ENCODE data around the gene MUC5B.
"Not testable (repeated sequence)": the region's sequence is repeated elsewhere in the genome, so short reads cannot be mapped to it uniquely, and the experiment has no call there.

Gene MUC5B

DNA sequence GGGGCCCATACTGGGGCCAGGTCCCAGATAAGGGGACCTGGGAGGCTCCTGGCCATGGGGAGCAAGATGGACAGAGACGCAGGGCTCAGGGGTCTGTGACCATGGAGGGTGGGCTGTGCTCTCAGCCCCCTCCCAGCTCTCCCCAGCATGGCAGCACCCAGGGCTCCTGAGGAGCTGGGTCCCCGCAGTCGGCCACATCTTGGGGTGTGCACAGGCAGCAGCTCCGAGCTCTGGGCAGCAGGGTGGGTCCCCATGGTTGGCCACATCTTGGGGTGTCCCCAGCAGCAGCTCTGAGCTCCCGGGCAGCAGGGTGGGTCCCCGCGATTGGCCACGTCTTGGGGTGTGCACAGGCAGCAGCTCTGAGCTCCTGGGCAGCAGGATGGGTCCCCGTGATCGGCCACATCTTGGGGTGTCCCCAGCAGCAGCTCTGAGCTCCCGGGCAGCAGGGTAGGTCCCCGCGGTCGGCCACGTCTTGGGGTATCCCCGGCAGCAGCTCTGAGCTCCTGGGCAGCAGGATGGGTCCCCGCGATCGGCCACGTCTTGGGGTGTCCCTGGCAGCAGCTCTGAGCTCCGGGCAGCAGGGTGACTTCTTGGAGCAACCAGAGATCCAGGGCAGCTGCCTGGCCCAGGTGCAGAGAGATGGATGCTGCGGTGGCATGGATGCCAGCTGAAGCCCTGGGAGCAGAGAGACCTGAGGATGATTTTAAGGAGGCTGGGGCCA lies 18.3 kb upstream of the MUC5B start:
- no peak for DNase-seq

DNA sequence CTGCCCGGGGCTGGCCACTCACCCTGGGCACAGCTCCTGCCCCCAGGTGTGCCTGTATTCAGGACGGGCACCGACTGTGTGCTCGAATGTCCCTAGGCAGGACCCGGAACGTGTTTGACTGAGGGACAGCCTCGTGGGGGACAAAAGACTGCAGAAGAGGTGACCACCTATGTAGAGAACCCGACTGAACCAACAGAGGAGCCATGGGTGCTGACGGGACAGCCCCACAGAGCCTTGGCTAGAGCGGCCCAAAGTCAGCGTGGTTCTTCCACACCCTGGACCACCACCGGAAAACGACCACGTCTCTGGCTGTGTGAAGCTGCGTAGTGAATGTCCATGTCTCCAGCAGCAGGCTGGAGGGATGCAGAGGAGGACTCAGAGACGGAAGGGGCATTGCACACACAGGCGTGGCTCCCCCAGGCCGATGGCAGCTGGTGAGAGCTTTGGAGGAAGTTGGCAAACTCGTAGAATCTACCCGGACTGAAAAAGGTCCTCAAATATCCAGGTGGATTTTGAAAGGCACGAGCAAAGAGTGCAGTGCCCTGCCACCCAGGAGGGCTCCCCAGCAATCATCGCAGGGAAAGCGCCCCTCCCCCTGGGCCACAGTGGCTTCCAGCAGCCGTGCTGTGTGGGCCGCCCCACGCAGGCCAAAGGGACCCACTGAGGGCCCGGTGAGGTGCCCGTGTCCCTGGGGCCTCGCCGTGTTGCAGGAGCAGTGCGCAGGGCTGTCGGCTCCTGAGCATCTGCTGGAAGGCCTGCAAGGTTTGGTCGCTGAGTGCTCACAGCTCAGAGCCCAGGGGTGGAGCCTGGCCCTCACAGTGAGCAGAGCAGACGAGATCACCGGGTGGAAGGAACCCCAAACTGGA lies 17.5 kb upstream of the MUC5B start:
- DNase-seq: no peak

DNA sequence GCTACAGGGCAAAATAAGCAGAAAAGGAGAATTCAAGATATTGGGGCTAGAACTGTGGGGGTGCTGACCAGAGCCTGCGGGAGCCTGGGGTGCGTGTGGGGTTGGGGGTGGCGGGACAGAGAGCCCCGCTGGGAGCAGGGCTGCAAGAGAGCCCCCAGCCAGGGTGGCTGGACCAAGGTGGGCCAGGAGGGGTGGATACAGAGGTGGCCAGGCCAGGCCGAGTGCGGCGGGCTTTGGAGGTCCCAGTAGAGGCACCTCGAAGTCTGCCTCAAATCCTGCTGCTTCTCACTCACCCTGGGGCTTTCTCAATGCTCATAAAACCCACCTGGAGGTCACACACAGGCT lies 16.9 kb upstream of the MUC5B start:
- no peak for DNase-seq

DNA sequence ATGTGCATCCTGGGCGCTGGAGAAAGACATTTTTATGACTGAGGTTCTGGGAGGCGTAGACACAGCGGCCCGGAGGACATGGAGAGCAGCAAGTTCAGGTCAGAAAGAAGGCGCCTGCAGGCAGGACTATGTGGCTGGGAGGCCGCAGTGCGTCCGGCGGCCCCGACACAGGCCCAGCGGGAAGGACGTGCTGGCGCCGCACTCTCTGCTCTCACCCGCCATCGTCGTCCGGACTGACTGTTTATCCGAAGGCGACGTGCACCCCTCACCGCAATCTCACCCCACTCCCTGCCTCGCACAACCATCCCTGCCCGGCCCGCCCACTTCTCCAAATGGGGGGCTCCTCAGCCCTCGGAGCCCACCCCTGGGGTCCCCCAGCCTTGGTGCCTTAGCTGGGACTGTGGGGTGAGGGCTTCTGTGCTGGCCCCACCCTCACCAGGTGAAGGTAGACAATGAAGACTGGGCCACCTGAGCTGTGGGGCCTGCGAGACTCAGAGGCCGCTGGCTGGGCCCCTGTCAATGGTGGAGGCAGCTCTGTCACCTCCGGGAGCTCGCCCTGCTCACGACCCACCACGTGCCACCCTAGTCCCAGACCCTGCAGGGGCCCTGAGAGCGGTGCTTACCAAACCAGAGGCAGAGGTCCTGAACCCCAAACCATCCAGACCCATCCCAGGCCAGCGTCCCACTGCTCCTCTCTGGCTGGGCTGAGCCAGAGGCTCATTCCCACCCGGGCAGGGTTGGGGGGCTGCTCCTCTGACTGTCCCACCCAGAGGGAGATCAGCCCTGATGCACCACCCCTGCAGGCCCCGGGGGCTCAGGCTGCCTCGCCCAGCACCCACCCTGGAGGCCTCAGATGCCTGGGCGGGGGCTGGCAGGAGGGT lies 16.2 kb upstream of the MUC5B start:
- no peak for DNase-seq

DNA sequence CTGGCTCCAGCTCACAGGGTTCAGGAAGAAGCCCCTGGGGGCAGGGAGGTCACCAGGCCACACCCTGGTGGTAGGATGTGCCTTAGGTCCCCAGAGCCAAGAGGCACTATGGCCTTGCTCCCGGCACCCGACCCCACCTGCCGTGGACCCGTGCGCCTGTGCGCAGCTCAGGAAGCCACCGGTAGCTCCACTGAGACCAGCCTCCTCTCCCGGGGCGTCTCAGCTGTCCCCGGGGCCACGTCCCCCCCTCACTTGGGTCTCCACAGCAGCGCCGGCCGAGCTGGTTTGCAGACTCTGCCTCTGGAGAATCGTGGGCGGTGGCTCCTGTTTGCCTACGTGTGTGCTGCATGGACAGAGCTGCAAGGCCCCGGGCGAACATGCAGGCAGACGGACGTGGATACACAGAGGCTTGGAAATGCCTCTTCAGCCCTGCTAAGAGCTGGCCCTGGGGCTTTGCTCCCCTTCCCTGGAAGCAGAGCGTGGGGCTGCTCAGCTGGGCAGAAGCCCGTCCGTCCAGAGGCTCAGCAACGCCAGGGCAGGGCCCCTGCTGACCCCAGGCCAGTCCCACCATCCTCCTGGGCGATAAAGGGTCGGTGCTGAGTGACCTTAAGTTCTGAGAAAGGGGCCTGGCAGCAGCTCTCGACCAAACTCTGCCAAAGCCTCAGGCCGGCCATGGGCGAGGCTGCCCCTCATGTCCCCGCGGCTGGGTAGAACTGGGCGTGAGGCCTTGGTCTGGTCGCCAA lies 15.3 kb upstream of the MUC5B start:
- DNase-seq: no peak

DNA sequence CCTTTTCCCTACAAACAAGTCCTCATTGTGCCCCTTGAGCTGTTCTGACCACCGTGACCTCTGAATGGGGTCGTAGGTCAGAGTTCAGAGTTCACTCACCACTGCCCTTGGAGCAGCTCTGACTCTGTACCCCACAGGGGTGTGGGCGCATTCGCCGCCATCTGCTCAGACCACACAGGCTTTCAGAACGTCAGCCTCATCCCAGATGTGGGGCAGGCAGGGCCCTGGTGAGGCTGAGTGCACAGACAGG lies 14.8 kb upstream of the MUC5B start:
- no peak for DNase-seq

DNA sequence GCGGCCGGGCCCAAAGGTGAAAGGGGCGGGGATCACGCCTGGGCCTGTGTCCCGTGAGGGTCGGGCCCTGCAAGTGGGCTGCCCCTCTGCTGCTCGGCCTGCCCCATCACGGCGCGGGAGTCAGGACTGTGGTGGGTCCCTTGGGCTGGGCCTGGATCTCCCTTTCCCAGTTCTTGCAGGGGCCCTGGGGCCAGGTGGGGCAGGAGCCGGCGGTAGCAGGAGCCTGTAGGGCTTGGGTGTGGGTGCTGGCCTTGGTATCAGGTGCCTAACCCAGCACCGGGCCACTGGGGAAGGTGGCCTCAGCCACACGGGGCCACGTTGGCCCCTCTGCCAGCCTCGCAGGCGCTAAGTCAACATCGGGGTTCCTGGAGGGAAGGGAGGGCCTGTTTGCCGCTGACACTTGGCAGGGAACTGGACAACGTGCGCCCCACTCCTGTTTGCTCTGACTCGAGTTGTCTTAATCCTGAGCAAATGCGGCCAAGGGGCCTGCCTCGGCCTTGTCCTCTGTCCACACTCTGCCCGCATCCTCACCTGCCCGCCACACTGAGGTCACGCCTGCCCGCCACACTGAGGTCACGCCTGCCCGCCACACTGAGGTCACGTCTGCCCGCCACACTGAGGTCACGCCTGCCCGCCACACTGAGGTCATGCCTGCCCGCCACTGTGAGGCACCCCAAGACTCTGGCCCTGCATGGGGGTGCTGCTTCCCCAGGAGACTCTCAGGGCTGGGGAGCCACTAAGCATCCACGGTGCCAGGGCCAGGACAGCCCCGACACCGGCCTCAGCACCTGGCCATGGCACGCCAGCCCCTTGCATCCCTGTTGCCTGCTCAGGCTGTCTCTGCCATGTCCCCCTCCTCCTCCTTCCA lies 14.2 kb upstream of the MUC5B start:
- no peak for DNase-seq

DNA sequence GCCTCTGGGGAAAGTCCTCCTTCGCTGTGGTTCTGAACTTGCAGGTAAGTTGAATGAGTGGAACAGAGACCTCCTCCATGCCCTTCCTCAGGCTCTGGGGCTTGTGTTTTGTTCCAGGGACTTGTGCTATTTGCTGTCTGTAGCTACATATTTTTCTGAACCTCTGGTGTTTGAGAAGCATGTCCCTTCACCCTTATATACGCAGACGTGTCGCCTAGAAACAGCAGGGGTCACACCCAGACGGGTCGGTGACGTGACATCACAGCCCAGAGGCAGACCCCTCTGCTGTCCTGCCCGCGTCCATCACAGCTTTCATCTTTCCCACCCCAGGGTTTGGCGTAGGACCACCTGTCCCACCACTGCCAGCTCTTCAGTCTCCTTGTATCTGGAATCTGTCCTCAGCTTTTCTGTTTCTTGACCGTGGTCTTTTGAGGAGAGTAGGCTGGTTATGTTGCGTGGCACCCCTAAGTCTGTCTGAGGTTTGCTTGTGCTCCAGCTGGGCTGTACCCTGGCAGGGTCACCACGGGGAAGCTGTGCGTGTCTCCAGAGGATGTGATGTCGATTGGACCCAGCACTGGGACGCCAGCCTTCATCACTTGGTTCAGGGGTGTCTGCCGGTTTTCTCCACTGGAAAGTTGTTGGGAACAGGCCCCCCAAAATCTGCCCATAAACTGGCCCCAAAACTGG lies 13.4 kb upstream of the MUC5B start:
- DNase-seq: no peak

DNA sequence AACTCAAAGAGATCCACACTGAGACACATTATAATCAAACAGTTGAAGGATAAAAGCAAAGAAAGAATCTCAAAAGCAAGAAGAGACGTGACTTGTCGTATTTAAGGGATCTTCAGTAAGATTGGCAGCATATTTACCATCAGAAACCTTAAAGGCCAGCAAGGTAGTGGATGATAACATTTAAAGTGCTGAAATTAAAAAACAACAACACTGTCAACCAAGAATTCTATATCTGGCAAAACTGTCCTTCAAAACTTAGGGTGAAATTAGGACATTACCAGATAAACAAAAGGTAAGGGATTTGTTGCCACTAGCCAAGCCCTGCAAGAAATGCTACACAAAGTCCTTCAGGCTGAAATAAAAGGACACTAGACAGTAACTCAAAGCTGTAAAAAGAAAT lies 11.0 kb upstream of the MUC5B start:
- DNase-seq: no peak

DNA sequence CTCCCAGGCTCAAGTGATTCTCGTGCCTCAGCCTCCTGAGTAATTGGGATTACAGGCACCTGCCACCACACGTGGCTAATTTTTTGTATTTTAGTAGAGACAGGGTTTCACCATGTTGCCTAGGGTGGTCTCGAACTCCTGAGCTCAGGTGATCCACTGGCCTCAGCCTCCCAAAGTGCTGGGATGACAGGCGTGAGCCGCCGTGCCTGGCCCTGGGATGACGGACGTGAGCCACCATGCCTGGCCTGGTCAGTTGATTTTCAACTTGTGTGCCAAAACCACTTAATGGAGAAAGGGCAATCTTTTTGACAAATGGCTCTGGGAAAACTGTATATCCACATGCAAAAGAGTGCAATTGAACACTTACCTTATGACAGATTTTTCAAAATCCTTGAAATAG lies 7.0 kb upstream of the MUC5B start:
- DNase-seq: not testable (repeated sequence)

DNA sequence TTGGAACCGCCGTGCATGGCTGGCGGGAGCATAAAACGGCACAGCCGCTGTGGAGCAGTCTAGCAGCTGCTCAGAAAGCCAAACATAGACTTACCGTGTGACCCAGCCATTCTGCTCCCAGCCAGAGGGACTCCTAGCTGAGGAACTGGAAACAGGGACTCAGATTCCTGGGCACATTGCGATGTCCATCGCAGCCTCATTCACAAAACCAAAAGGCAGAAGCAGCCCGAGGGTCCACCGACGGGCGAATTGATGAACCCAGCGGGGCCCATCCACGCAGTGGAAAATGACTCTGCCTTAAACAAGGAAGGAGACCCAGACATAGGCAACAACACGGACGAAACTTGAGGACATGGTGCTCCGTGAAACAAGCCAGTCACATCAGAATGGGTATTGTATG lies 5.7 kb upstream of the MUC5B start:
- DNase-seq: no peak

DNA sequence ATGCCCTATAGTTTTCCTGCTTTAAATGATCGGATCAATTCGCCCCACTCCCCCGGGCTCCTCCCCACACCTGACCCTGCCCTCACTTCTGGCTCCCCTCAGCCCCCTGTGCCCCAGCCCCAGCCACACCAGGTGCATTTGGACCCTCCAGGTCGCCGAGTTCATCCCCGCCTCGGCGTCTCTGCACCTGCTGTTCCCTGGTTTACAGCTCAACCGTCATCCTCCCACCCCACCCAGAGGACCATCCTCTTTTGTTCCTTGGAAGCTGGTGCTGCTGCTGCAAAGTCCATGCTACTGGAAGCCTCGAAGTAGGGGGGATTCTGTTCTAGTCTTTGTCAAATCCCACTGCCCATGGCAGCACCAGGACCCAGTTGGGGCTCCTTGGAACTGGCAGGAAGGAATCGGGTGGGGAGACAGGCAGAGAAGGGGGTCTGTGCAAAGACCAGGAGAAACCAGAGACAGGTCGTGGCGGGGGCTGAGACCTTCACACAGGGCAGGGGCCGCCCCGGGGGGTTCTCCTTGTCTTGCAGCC lies 4.5 kb upstream of the MUC5B start:
- DNase-seq: no peak

DNA sequence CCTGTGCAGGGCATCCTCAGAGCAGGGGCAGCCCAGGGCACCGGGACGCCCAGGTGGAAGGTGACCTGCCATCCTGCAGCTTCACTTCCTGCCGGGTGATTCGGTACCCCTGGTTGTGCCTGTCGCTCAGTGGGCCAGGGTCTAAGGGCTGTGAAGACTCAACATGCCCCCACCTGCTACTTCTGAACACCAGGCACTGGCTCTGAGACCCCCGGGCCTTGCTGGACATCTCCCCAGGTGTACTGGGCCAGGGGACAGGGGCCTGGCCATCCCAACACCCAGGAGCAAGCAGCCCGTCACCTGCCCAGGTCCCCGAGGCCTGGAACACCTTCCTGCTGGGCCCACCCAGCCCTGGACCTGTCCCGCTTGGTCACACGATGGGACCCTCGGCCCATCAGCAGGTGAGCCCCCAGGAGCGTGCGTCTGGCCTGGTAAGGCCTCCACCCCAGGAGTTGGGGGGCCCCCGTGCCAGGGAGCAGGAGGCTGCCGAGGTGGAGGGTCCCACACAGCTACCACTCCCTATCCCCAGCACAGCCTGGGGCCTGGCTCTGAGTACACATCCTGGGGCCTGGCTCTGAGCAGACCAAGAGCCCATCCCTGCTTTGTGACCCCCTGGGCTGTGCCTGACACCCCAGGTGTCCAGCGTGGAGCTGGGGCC lies 3.9 kb upstream of the MUC5B start:
- DNase-seq: no peak

DNA sequence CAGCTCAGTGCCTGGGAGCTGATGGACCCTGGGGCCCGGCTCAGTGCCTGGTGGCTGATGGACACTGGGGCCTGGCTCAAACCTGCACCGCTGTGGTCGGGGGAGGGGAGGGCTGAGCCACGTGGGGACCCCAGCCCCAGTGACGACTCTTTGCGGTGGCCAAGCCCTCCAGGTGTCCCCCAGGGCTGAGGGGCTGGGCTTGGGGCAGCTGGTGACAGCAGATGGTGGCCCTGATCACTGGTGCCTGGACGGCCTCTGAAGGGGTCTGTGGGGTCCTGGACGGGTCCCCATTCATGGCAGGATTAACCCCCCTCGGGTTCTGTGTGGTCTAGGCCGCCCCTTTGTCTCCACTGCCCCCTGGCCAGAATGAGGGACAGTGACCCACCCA lies 3.4 kb upstream of the MUC5B start:
- no peak for DNase-seq

DNA sequence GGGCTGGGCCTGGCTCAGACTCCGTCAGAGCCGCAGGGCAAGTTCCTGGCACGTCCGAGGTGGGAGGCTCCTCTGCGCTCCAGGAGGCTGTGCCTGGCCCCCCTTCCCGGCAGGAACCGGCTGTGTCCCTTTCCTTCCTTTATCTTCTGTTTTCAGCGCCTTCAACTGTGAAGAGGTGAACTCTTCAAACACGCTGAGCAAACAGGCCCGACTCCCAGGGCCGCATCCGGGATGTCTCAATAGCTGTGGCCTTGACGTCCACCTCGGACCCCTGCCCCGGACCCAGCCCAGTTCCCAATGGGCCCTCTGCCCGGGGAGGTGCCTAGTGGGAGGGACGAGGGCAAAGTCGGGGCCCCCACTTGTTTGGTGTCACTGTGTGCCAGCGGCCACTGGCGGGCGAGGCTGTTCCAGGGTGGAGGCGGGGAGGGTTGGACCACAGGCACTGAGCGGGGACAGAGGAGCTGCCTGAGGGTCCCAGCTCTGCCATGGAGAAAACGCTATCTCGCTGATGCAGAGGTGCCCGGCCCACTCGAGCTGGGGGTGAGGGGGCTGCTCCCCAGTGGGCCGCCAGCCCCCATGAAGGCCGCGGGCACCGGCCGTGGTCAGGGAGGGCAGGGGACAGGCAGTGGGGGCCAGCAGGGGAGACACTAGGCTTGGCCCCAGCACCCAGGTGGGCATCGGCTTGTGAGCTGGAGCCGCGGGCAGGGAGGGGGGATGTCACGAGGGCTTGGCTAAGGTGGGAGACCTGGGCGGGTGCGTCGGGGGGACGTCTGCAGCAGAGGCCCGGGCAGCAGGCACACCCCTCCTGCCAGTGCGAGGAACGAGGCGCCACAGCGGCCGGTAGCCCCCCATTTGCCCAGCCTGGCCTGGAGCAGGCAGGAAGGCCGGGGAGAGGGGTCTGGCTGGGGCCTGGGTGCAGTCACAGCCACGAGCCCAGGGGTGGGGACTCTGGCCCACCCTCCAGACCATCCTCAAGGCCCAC lies 2.7 kb upstream of the MUC5B start:
- DNase-seq: no peak

DNA sequence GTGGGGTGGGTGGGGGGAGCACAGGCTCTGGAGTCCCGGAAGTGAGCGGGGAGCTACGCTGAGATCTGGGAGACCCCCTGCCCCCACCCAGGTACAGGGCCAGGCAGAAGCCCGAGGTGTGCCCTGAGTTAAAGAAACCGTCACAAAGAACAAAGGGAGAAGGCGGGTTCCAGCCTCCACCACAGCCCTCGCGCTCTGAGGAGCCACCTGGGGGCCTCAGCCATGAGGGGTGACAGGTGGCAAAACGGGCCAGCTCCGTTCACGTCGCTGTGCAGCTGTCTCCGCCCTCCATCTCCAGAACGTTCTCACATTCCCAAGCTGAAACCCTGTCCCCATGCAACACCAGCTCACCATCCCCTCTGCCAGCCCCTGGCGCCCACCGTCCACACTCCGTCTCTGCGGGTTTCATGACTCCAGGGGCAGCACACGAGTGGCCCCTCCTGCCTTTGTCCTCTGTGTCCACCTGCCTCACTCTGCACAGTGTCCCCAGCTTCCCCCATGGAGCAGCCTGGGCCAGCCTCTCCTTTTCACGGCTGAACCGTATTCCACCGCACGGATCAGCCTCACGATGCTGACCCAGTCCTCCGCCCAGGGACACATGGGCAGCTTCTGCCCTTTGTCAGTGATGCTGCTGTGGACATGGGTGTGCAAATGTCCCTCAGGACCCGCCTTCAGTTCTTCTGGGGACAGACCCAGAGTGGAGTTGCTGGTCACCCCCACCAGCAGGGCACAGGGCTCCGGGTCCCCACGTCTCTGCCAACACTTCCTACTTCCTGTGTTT lies 1.7 kb upstream of the MUC5B start:
- peak; percentile 14 for DNase-seq

DNA sequence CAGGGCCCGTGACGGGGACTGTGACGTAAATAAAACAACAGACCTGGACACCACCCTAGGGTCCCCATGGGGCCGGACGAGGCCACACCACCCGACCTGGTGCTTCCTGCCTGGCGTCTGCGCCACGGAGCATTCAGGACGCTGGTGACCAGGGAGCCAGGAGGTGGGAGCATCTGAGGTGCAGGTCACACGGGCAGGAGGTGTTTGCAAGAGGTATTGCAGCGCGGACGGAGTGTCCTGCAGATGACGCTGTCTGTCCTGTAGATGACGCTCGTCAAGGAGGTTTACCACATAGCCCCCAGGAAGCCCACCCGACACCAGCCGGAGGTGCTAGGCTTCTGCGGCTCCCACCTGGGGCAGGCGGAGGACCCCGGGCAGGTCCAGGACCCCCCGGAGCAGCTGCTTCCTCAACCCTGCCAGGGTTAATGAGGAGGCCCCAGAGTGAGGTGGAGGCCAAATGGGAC lies 986 bp upstream of the MUC5B start:
- DNase-seq: no peak

DNA sequence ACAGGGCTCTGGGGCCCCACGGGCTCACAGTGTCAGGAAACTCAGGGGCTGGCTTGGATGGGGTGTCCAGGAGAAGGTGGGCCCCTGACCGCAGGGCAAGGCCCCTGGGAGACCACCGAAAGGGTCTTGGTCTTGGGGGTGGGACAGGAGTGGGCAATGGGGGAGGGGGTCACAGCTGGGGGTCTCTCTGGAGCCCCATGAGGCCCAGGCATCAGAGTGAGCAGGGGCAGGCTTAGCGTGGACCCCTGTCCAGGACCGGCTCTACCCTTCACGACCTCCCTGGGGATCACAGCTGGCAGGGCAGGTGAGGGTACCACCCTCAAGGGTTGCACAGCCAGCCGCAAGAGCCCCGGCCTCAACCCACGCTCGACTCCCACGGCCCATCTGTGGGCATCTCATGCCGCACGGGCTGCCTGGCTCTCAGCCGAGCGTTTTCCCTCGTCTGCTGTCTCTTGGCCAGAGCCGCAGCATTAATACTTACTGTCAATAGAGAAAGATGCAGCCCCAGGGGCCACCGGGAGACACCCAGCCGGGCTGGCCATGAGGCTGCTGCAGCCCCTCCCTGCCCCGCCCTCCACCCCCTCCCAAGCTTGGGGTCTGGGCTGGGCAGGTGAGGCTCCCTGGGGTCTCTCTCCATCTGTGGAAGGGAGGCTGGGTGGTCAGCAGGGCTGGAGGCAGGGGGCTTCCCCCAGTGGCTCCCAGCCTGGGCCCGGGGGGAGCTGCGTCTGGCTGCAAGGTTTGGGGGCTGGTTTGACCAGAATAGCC lies 662 bp downstream of the MUC5B start:
- no peak for DNase-seq
